Transverse colon (tissue), 4 donors: ENCODE results near the gene PCARE. TPM values are rescaled to one million over a fixed set of nuclear protein-coding genes. Genes with fewer than 3 reads are reported as not detected.
"Not testable (repeated sequence)": the region's sequence is repeated elsewhere in the genome, so short reads cannot be mapped to it uniquely, and the experiment has no call there.

Source experiments
- DNase-seq: peaks from one replicate; pipeline ENCODE4 v3.0.0-alpha.2; 2019
- H3K27ac ChIP-seq, 4 donors: fragments of 200-600 bp; sonication (generic); 2 replicates each; pipeline ENCODE4 v1.5.1; 2016 to 2018; ENCODE audit warnings: inconsistent platforms in 4 of 4
- H3K27me3 ChIP-seq: fragments of 200-600 bp; sonication (generic); 2 replicates; pipeline ENCODE4 v1.5.1; 2017; ENCODE audit warnings: inconsistent platforms
- H3K36me3 ChIP-seq, 4 donors: fragments of 200-600 bp; sonication (generic); 2 replicates each; pipeline ENCODE4 v1.5.1; 2017 to 2019; ENCODE audit warnings: inconsistent platforms in 4 of 4
- H3K4me1 ChIP-seq, 4 donors: fragments of 200-600 bp; sonication (generic); 2 replicates each; pipeline ENCODE4 v1.5.1; 2017 to 2020; ENCODE audit warnings: inconsistent platforms in 4 of 4
- H3K4me3 ChIP-seq, 4 donors: fragments of 200-600 bp; sonication (generic); 1 replicate in 1 of 4; 2 replicates in 3 of 4; pipeline versions ENCODE4 v1.5.1 to v1.6.1; 2017 to 2019; ENCODE audit warnings: inconsistent platforms in 4 of 4
- H3K9me3 ChIP-seq, 2 donors: fragments of 200-600 bp; sonication (generic); 2 replicates each; pipeline ENCODE4 v1.5.1; 2017 to 2019; ENCODE audit warnings: inconsistent platforms in 2 of 2
- CTCF ChIP-seq, 5 experiments: fragments of 200-600 bp in 3 of 5; fragments of 450-650 bp in 2 of 5; sonication (generic) in 3 of 5; IDR thresholded peaks; 1 replicate in 2 of 5; 2 replicates in 3 of 5; pipeline ENCODE4 v1.5.1; 2016 to 2017; ENCODE audit warnings: antibody characterized with exemption in 5 of 5, inconsistent platforms in 3 of 5, mild to moderate bottlenecking in 2 of 5, moderate library complexity in 1 of 5
- EP300 ChIP-seq: sonication (generic); formaldehyde crosslinking; IDR thresholded peaks from one replicate; pipeline ENCODE4 v1.6.1; 2017; ENCODE audit warnings: antibody characterized with exemption, low read depth
- POLR2A ChIP-seq: fragments of 450-650 bp; IDR thresholded peaks from one replicate; pipeline ENCODE4 v1.6.1; 2016; ENCODE audit warnings: antibody characterized with exemption, mild to moderate bottlenecking, moderate library complexity
- POLR2AphosphoS5 ChIP-seq, 3 donors: sonication (generic); formaldehyde crosslinking; IDR thresholded peaks; one replicate each; pipeline ENCODE4 v1.6.1; 2016; ENCODE audit warnings: antibody characterized with exemption in 3 of 3
- WGBS, 2 donors: methylation state at CpG; one replicate each; pipeline ENCODE4 v1.1.5; 2018; ENCODE audit warnings: low coverage in 1 of 2; 5-methylcytosine and 5-hydroxymethylcytosine counted together
- in situ Hi-C, 4 donors: fragments of 200-750 bp; cut with MboI; loops; one replicate each; pipeline versions ENCODE4 v1.15.0 to v1.15.1; 2017; ENCODE audit warnings: low sequenced_read_pairs in 3 of 4, low pct_ligation_motif_present in 1 of 4, low pct_unique_long_range_greater_than_20kb in 1 of 4
- intact Hi-C: fragments of 100-400 bp; cut with DNase I; formaldehyde crosslinking; loops from one replicate; pipeline ENCODE4 v1.15.1; 2023; ENCODE audit warnings: low total_unique reads
- total RNA-seq, 4 donors: library from RNA; depleted of rRNA; stranded (reverse); fragments of >200 nt; gene quantifications; one replicate each; pipeline ENCODE4 v1.1.0, GENCODE V29; 2016

Gene PCARE
- total RNA-seq, 4 donors from 2014 or later = under 0.01 TPM; not detected in 3

GRCh38 chr2:29110916-29111535 lies 36.7 kb upstream of the PCARE start:
- no peak overlapping the region for H3K27ac ChIP-seq
- no peak for DNase-seq
- H3K9me3 ChIP-seq = no peaks in the 10 kb centered on the region
- TF ChIP-seq POLR2A (no peak), CTCF (IDR thresholded peaks at IDR 0.05) (no peak), EP300 (no peak), POLR2AphosphoS5 (IDR thresholded peaks at IDR 0.05) (no peak)
- WGBS, 2 donors = 65 to 74% methylated on average over 2 to 4 of the region's 4 CpGs
- in situ Hi-C loops = no loop called here
- H3K4me3 ChIP-seq = no peak overlapping the region
- intact Hi-C loops = loop anchor here (10.0 kb wide), 1 partner anchor 126 kb away; the partner anchor contains the start of gene TOGARAM2
- H3K36me3 ChIP-seq = no peaks in the 10 kb centered on the region
- peaks cover 0 to 4% (median 0%) of the 10 kb centered on the region in 4 donors for H3K4me1 ChIP-seq
- no peaks in the 10 kb centered on the region for H3K27me3 ChIP-seq

- Histone ChIP-seq H3K27ac (no peak overlapping the region), H3K36me3 (no peaks in the 10 kb centered on the region), H3K9me3 (no peaks in the 10 kb centered on the region), H3K4me3 (no peak overlapping the region), H3K4me1 (no peaks in the 10 kb centered on the region), H3K27me3 (no peaks in the 10 kb centered on the region)
- intact Hi-C loops = no loop called here
- 98 to 100% methylated on average over 1 to 2 of the region's 2 CpGs for WGBS, 2 donors
- TF ChIP-seq CTCF (IDR thresholded peaks at IDR 0.05) (no peak), POLR2AphosphoS5 (IDR thresholded peaks at IDR 0.05) (no peak), POLR2A (no peak), EP300 (no peak)
- no peak for DNase-seq
- in situ Hi-C loops = no loop called here
Observed at GRCh38 chr2:29109246-29109645, 34.9 kb upstream of the PCARE start.

GRCh38 chr2:29108225-29108624 lies 33.9 kb upstream of the PCARE start:
- intact Hi-C loops (no loop called here), in situ Hi-C loops (no loop called here)
- WGBS, 2 donors = 78% methylated on average over 8 of the region's 8 CpGs

GRCh38 chr2:29107547-29107946 lies 33.2 kb upstream of the PCARE start:
- H3K9me3 ChIP-seq, H3K4me1 ChIP-seq, in situ Hi-C loops, H3K27me3 ChIP-seq, DNase-seq, intact Hi-C loops, H3K36me3 ChIP-seq, H3K27ac ChIP-seq, H3K4me3 ChIP-seq: not testable (repeated sequence)
- 89% methylated on average over 3 of the region's 3 CpGs; no CpG with 5 or more reads in 1 of the 2 donors for WGBS, 2 donors

More at GRCh38 chr2:29108225-29108624, 33.9 kb upstream of the PCARE start:
- no peak for TF ChIP-seq CTCF (IDR thresholded peaks at IDR 0.05)
- TF ChIP-seq POLR2AphosphoS5 (IDR thresholded peaks at IDR 0.05) = no peak
- no peak for TF ChIP-seq EP300
- TF ChIP-seq POLR2A = no peak
- H3K36me3 ChIP-seq = no peaks in the 10 kb centered on the region
- no peak overlapping the region for H3K27ac ChIP-seq
- H3K4me3 ChIP-seq = no peak overlapping the region
- DNase-seq = no peak
- no peaks in the 10 kb centered on the region for H3K4me1 ChIP-seq
- H3K27me3 ChIP-seq = no peaks in the 10 kb centered on the region
- no peaks in the 10 kb centered on the region for H3K9me3 ChIP-seq

GRCh38 chr2:29106980-29107388 lies 32.7 kb upstream of the PCARE start:
- WGBS, 2 donors = 63 to 68% methylated on average over 2 of the region's 2 CpGs
- H3K27ac ChIP-seq = no peak overlapping the region
- no peak for TF ChIP-seq CTCF (IDR thresholded peaks at IDR 0.05)
- TF ChIP-seq POLR2AphosphoS5 (IDR thresholded peaks at IDR 0.05) = no peak
- TF ChIP-seq EP300 = no peak
- TF ChIP-seq POLR2A = no peak

More at GRCh38 chr2:29106980-29107388, 32.7 kb upstream of the PCARE start:
- no peaks in the 10 kb centered on the region for H3K9me3 ChIP-seq
- H3K4me1 ChIP-seq = no peaks in the 10 kb centered on the region
- intact Hi-C loops (no loop called here), in situ Hi-C loops (no loop called here)
- DNase-seq = no peak
- H3K4me3 ChIP-seq = no peak overlapping the region
- H3K27me3 ChIP-seq = no peaks in the 10 kb centered on the region
- H3K36me3 ChIP-seq = no peaks in the 10 kb centered on the region
